ENCODE data around the gene ICAM1. TPM values are rescaled to one million over a fixed set of nuclear protein-coding genes. Genes with fewer than 3 reads are reported as not detected.
A peak's percentile ranks its signal among the peaks of the same experiment; 100 is the strongest.

Gene ICAM1
- total and polyA plus RNA-seq, 10 of the 15 experiments (the other 5 are each of a cell fraction or from before 2014, with no cell fraction given), result 7.6 to 115 (median 60.2) TPM

GRCh38 chr19:10289167-10289835, 18.4 kb downstream of the ICAM1 start (continued):
- peak; percentile 64; the same call in 1 of the 2 replicates for TF ChIP-seq GATAD2B (conservative IDR thresholded peaks at IDR 0.05; ENCODE audit: low read depth)
- TF ChIP-seq ATF7 (IDR thresholded peaks at IDR 0.05; ENCODE audit: low read depth), result no peak
- no peak for TF ChIP-seq HDAC6 (IDR thresholded peaks at IDR 0.05; ENCODE audit: unreplicated experiment)
- no peak for TF ChIP-seq RAD21 (IDR thresholded peaks at IDR 0.05; ENCODE audit: insufficient read depth, low read depth, low read length)
- TF ChIP-seq MTA2 (IDR thresholded peaks at IDR 0.05; ENCODE audit: low read depth), result no peak
- TF ChIP-seq FOXM1 (IDR thresholded peaks at IDR 0.05; ENCODE audit: low read depth, low read length), result no peak
- peak; percentile 77 for TF ChIP-seq NR2F1 (conservative IDR thresholded peaks at IDR 0.05)
- no peak; the same call in 1 of the 2 replicates for TF ChIP-seq POLR2A (IDR thresholded peaks at IDR 0.05; ENCODE audit: low read depth, low read length)
- no peak for TF ChIP-seq NBN (IDR thresholded peaks at IDR 0.05)
- TF ChIP-seq CREB1 (IDR thresholded peaks at IDR 0.05; ENCODE audit: low read depth), result 0 out of 2 replicates have a peak, but pooled peaks have one; percentile 25
- TF ChIP-seq PML (IDR thresholded peaks at IDR 0.05; ENCODE audit: low read length), result no peak
- TF ChIP-seq NFXL1 (IDR thresholded peaks at IDR 0.05; ENCODE audit: borderline replicate concordance), result no peak
- no peak for TF ChIP-seq IRF5 (IDR thresholded peaks at IDR 0.05; ENCODE audit: borderline replicate concordance)
- no peak for TF ChIP-seq BMI1 (IDR thresholded peaks at IDR 0.05; ENCODE audit: borderline replicate concordance)
- TF ChIP-seq TAF1 (IDR thresholded peaks at IDR 0.05; ENCODE audit: borderline replicate concordance, low read depth, low read length), result no peak
- no peak; the same call in 1 of the 2 replicates for TF ChIP-seq CBX5 (IDR thresholded peaks at IDR 0.05; ENCODE audit: low read depth)
- no peak for TF ChIP-seq CTCF (IDR thresholded peaks at IDR 0.05 in 2 of 3, conservative IDR thresholded peaks at IDR 0.05 in 1 of 3; ENCODE audit: control insufficient read depth in 2 of 3, extremely low read depth in 1 of 3, insufficient read depth in 1 of 3, low read depth in 3 of 3, low read length in 3 of 3)
- no peak for TF ChIP-seq IRF3 (IDR thresholded peaks at IDR 0.05)
- TF ChIP-seq ZNF24 (IDR thresholded peaks at IDR 0.05), result no peak
- no peak for TF ChIP-seq ATF2 (IDR thresholded peaks at IDR 0.05; ENCODE audit: low read length)
- TF ChIP-seq ETV6 (conservative IDR thresholded peaks at IDR 0.05 in 1 of 2, IDR thresholded peaks at IDR 0.05 in 1 of 2; ENCODE audit: borderline replicate concordance in 1 of 2, low read depth in 1 of 2), result no peak
- no peak for TF ChIP-seq SMAD1 (IDR thresholded peaks at IDR 0.05; ENCODE audit: low read depth, partially characterized antibody)
- TF ChIP-seq IRF4 (IDR thresholded peaks at IDR 0.05; ENCODE audit: low read depth, low read length), result 0 out of 2 replicates have a peak, but pooled peaks have one; percentile 6
- TF ChIP-seq MAX (IDR thresholded peaks at IDR 0.05; ENCODE audit: low read depth, low read length), result peak; percentile 94
- TF ChIP-seq SREBF2 (IDR thresholded peaks at IDR 0.05; ENCODE audit: low read length), result no peak

Data from GM12878 (cell line).